Measurements from ENCODE around the gene PRDX1.

GRCh38 chr1:45545553-45546310, 24.0 kb upstream of the PRDX1 start:
- TF ChIP-seq CTCF (IDR thresholded peaks at IDR 0.05) (no peak), POLR2A (IDR thresholded peaks at IDR 0.05) (no peak)
